Erythroblast (primary cell): ENCODE data around the gene POP7.

Experiments
- GATA1 ChIP-seq: IDR thresholded peaks from 2 replicates; pipeline ENCODE4 v1.6.1; 2011; ENCODE audit warnings: low read depth, mild to moderate bottlenecking, control low read depth, low read length, moderate library complexity
- POLR2A ChIP-seq: IDR thresholded peaks from 2 replicates; pipeline ENCODE4 v1.6.1; 2011; ENCODE audit warnings: mild to moderate bottlenecking, low read length

- no peak for TF ChIP-seq POLR2A
- TF ChIP-seq GATA1 = no peak
Measured at GRCh38 chr7:100745184-100745583, 39.3 kb downstream of the POP7 start.
